DMS53 treated with DMSO at 0.1 percent for 48 hours (cell line): ENCODE data around the gene TAF1A.

Experiments used
- DNase-seq: peaks from one replicate; lab custom pipeline; 2025; ENCODE audit not compliant: unreplicated experiment; lab: John Stamatoyannopoulos, UW

Gene TAF1A

DNA sequence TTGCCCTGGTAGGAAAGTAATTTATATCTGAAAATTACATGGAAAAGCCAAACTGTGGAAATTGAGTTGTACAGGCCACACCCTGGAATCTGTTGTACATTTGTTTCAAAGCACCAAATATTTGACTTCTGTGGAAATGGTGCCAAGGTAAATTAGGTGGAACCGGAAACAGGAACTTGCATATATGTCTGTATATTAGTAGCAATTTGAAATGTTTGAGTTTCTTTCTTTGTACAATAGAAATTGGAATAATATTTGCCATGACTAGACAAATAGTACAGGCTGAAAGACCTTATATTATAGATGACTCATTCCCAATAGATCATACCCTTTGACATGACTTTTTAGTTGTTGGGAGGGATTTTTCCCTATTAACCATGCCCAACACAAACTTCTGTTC lies 10.5 kb upstream of the TAF1A start:
- no peak for DNase-seq

DNA sequence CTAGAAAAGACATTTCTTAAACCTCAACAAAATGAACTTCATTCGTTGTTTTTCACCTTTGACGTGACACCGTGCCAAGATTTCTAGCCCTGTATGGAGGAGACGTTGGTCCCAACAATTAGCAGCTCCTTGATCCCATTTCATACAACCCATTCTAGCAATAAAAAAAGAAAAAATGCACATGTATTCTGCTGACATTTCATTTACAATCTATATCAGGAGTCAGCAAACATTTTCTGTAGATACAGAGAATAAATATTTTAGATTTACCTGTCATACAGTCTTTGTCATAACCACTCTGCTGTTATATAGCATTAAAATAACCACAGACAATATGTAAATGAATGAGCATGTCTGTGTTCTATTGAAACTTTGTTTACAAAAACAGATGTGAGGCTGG lies 7.0 kb upstream of the TAF1A start:
- no peak for DNase-seq

DNA sequence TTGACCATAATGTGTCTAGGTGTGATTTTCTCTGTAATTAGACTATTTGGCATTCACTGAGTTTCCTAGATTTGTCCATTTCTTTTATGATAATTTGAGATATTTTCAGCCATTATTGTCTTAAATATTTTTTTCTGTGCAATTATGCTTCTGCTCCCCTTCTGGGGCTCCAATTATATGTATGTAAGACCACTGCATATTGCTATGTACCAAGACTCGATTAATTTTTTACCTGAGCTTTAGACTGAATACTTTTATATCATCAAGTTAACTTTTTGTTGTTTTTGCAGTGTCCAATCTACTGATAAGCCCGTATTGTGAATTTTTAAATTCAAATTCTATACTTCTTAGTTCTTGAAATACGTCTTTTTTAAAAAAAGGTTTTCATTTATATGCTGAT lies 5.1 kb upstream of the TAF1A start:
- DNase-seq: no peak

DNA sequence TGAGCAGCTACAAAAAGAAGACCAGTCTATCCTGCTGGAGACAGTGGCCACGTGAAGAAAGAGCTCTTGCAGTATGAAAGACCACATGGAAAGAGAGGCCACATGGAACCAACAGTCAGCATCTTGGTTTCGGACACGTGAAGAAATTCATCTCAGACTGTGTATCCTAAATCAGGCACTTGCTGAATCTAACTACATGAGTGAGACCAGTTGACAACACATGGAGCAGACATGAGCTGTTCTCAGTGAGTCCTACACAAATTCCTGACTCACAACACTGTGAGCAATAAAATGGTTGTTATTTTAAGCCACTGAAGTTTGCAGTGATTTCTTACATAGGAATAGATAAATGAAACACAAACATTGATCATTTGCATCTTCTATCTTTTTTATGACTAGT lies 2.4 kb upstream of the TAF1A start:
- DNase-seq: no peak

DNA sequence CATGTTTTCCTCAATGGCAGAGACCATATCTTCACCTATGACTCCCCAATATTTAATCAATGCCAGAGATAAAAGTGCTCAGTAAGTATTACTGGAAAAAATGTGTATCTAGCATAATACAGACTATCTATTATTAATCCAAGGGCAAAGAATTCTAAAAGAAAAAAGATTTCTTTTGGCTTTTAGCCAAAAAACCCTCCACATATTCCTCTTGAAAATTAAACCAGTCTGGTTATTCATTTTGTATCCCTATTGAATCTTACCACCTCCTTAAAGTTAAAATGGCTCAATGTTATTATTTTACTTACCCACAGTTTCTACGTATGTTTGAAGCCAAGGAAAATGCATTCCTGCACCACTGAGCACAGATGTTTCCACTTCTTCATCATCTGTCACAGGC lies 1.6 kb downstream of the TAF1A start:
- DNase-seq: no peak

DNA sequence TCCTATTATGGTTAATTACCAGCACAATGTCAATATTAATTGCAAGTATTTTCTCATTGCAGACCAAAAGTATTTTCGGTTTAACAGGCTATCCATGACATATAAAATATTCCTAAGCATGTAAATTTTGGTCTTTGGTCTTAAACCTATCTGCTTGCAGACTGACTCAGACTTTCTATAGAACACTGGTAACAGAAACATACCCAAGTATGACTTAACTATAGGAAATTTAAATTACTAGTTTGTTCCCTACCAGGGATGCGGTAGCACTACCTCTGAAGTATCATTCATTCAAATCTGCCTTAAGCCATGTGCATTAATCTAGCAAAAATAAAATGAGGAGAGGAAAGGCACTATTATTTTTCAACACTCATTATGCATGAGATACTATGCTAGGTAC lies 2.9 kb downstream of the TAF1A start:
- no peak for DNase-seq

DNA sequence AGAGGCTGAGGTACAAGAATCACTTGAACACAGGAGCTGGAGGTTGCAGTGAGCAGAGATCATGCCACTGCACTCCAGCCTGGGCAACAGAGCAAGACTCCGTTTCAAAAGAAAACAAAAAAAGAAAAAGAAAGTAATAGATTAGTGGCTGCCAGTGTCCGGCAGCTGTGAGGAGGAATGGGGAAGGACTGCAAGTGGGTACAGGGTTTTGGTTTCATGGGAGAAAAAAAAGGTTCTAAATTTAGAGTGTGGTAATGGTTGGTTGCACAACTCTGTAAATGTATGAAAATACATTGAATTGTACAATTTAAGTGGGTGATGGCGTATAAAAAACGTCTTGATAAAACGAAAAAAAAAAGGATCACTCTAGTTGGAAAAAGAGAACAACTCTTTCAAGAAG lies 6.7 kb downstream of the TAF1A start:
- no peak for DNase-seq

DNA sequence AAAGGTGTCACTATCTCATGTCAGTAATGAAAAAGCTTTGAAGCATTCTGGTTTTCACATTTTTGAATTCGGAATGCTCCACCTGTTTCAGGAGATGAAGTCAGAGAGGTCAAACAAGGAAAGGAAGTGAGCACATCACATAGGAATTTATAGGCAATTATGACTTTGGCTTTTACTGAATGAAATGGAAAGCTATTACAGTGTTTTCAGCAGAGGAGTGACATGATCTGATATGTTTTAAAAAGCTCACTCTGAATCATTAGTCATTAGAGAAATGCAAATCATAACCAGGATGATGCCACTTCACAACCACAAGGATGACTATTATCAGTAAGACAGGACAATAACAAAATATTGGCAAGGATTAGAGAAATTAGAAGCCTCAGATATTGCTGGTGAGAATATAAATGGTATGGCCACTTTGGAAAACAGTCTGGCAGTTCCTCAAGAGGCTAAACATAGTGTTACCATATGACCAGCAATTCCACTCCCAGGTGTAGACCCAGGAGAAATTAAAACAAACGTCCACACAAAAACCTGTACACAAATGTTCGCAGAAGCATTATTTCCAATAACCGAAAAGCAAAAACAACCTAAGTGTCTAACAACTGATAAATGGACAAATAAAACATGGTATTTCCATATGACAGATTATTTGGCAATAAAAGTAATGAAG lies 7.5 kb downstream of the TAF1A start:
- DNase-seq: peak; percentile 3

DNA sequence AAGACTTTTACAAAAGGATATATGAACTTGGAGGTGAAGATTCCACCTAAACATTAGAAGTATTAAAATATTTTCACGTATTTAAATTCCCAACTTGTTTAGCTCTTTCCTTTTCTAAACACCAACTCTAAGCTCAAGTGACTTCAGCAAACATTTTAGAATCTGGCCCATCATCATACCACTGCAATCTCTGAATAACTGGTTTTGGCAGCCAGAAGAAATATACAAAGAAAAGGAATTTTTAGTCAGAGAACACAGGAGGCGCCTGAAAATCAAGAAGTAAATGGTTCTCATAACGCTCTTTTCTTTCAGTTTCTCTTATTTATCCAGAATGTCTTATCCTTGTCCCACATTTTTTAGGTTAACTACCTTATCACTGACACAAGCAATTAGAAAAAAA lies 10.4 kb downstream of the TAF1A start:
- DNase-seq: no peak

DNA sequence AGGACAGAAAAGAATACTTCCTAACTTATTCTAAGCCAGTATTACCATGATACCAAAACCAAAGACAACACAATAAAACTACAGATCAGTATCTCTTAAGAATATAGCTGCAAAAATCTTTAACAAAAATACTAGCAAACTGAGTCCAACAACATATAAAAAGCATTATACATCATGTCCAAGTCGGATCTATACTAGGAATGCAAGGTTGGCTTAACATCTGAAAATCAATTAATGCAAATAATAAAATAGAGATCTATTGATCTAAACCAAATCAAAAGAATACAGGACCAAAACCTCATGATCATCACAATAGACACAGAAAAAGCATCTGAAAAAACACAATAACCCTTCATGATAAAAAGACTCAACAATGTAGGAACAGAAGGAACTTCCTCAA lies 18.9 kb downstream of the TAF1A start:
- no peak for DNase-seq

DNA sequence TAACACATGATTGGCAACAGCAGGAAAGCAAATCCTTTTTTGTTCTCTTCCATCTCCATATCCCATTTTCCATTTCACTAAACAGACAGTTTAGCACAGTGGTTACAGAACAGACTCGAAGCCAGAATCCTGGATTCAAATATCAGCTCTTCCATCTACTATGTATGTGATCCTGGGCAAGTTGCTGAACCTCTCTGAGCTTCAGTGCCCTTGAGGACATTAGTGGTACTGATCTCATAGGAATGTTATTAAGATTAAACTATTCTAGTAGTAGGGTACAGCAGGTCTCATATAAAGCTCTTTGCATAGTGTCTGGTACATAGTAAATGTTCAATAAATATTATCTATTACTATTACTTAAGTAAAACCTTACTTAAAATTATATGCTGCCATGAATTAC lies 28.1 kb downstream of the TAF1A start:
- no peak for DNase-seq

DNA sequence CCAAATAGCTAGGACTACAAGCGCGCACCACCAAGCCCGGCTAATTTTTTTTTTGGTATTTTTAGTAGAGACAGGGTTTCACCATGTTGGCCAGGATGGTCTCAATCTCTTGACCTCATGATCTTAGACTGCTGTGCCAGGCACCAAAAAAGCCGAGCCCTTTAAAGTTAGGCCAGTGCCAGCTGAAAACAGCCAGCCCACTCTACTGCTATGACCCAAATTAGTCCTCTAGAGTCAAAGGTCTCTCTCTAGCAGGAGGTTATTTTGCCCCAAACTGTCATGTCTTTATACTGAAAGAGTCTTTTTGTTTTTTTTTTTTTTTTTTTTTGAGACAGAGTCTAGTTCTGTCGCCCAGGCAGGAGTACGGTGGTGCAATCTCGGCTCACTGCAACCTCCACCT lies 32.2 kb downstream of the TAF1A start:
- no peak for DNase-seq

DNA sequence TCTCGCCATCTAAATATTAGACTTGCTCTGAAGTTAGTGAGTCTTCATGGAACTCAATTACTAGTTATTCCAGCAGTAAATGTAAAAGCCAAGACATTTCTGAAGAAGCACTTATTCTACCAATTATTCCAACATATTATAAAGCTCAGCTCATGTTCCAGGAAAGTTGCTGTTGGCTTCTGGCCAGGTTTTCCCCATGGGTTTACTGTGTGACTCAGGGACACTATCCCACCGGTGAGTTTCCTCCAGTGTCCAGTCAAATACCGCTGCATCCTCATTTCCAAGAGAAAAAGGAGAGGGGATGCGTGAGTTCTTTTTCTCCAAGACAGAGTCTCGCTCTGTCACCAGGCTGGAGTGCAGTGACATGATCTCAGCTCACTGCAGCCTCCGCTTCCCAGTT lies 32.6 kb downstream of the TAF1A start:
- DNase-seq: no peak

DNA sequence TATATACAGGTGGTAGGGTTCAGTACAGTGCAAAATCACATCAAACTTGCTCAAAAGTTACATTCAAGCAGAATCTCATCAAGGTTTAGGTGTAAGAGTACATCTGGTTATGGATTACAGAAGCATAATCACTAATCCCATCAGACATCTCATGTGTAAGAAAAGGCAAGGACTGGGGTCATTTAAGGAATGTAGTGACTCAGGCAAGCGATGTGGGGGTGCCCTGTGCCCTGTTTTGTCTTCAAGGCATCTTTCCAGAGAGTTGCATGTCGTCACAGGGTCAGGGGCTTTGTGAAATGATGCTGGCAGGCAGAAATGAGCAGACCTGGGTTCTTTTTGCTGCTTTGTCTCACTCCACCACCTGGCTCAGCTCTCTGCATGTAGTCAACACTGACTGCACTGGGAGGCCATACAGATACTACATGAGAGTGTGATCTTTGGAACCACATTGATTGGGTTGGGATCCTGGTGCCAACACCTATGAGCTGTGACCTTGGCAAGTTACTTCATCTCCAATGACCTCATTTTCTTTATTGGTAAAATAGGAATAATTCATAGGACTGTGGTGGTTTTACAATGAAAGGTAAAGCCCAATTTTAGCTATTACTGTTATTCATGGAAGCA lies 33.6 kb downstream of the TAF1A start:
- no peak for DNase-seq

DNA sequence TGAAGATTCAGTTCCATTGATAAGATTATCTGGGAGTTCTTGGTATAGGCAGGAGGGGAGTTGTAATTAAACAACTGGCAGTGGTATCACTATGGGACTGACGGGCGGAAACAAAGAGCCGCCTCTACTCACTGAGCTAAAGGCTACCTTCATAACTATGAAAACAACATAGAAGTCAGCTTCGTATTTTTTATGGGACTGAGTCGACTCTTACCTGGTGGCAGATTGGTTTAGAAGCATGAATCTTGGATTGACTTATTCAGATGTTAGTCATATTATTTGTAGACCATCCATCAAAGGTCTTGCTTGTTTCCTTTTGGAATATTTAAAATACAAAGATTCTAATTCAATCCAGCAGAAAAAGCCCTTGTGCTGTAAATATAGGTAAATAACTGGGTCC lies 35.6 kb downstream of the TAF1A start:
- DNase-seq: no peak

DNA sequence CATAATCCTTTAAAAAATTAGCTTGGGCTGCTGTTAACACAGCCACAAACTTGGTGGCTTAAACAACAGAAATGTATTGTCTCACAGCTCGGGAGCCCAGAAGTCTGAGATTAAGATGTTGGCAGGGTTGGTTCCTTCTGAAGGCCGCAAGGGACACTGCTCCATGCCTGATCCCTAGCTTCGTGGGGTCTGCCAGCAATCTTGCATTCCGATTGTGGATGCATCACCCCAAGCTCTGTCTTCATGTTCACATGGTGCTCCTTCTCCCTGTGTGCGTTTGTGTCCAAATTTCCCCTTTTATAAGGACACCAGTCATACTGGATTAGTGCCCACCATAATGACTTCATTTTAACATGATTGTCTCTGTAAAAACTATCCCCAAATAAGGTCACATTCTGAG lies 36.9 kb downstream of the TAF1A start:
- no peak for DNase-seq

DNA sequence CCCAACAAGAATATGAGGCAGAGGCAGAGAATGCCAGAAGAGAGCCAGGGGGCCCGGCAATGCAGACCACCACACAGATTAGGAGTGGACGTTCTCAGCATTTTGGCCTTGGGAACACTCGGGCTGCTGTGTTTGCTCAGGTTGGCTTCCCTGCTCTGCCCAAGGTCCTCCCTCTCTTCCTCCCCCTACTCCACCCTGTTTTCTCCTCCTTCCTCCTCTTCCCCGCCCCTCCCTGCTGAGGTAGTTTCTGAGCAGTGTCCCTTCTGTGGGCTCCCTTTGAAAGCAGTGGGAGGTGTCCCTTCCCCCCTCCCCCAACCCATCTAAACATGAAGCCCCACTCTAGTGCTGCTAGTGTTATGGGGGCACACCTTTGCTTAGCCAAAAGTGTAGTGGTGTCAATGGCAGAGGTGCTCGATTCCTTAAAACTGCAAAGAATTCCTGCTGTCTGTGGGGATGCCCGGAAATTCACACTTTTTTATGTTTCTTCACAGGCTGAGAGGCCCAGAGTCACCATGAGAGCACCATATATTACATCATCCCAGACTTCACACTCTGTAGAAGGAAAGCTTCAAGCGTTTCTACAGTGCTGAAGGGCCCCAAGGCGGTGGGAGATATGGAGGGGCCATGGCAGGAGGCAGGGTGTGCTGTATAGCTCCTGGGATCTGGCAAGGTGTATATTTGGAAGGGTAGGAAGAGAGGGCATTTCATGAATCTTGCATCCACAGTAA lies 41.6 kb downstream of the TAF1A start, which contains the start of gene HHIPL2:
Gene HHIPL2 (minus strand): TSS at position 161 of the 728 bp plus-strand sequence. CDS start 60 bp downstream, at position 101.
- DNase-seq: no peak

DNA sequence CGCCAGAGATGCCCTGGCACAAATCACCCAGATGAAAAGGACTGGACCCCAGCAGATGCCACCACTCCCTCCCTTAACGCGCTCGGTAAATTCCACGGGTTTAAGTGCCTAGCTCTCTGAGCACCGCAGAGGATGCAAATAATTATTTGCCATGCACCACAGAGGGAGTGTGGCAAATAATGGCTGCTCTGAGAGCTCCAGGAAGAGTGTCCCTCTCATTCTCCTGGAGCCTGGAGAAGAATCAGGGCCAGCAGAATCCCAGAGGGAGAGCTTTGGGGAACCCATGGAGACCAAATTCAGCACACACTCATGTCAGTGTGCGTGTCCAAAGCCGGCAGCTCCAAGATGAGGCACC lies 42.5 kb downstream of the TAF1A start:
- DNase-seq: no peak

DNA sequence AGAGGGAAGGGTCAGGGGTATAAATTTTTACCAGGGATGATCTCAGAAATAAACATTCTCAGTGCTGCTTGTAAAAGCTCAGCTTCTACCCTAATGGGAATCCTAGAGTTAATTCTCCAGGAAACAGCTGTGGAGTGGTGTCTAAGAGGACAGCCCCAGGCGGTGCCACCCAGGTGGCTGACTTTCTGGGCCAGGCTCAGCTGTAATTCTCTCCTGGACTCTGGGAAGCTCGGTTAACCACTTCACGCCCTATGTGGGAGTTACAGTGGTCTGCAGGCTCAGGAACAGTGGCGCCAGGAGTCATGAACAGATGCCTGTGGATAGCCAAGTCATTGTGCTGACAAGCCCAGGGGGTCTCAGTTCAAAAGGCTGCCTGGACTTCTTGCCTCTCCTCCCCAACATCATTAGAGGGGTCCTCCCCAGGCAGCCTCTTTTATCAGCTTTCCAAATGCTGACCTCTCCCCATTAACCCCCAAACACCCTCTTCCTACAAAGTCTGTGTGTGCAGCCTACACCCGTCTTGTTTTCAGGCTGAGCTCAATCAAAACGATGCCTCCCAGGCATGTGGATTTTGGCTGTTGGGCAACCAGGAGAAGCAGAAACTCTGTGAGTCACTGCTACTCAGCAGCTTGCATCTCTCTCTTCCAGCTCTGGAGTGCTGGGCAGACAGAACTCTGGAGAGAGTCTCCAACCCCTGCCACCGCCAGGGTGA lies 43.0 kb downstream of the TAF1A start:
- no peak for DNase-seq

DNA sequence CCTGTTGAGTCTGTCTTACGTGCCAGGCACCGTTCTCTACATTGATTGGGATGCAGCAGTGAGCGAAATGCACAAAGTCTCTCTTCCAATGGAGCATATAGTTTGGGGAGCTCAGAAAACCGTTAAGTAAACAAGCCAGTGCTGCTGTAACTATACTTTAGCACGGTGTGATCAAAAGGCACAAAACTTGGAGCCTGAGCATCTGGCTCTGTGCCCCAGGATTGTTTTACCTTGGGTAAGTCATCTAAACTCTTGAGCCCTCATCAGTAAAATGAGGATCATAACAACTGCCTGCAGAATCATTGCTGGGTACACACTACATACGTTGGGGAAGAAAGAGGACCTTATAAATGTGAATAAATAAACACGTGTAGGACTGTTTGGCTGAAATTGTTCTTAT lies 43.6 kb downstream of the TAF1A start:
- no peak for DNase-seq

DNA sequence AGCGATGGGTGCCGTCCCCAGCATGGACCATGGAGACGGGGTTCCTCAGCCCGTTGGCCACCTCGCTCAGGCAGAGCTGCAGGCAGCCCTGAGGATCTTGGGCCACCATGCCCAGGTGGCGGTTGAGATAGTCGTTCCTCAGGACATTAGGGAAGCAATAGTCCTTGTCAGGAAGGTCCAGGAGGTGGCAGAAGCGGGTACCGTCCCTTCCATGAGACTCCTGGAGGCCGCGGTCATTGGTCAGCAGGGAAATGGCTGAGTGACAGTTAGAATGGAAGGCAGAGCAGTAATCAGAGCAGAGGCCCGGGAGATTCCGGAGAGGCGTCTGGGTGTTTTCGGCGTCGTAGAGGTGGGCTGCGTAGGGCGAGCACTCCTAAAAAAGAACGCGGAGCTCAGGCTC lies 45.9 kb downstream of the TAF1A start:
- DNase-seq: no peak

DNA sequence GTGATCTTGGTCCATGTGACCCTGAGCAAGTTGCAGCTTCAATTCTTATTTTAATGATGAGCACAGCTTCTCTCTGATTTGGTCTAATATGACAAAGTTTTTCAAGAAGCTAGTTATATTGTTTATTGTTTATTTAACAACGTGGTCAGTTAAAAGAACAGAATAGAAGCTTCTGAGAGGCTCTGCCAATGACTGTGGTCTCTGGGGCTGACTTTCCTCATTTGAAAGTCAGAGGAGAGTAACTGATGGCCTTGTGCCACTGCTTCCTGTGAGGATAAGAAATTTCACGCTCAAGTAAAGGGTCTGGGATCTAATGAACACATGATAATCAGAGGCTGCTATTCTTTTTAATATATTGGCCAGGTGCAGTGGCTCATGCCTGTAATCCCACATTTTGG lies 49.1 kb downstream of the TAF1A start:
- DNase-seq: no peak
